Ovary (tissue), 3 donors: ENCODE results near the gene AFF3.

Source experiments
- EP300 ChIP-seq: sonication (generic); formaldehyde crosslinking; IDR thresholded peaks from one replicate; pipeline ENCODE4 v1.6.1; 2017; ENCODE audit warnings: antibody characterized with exemption
- POLR2A ChIP-seq: fragments of 450-650 bp; IDR thresholded peaks from one replicate; pipeline ENCODE4 v1.6.1; 2017; ENCODE audit warnings: antibody characterized with exemption, mild to moderate bottlenecking, moderate library complexity
- TF ChIP-seq, protein P1 (sequence below), 3 donors: fragments of 450-650 bp in 2 of 3; fragments of 200-600 bp in 1 of 3; IDR thresholded peaks; one replicate each; pipeline versions ENCODE4 v1.5.1 to v1.8.0; 2016 to 2022; ENCODE audit warnings: antibody characterized with exemption in 3 of 3, mild to moderate bottlenecking in 1 of 3
- donor health status: DM: no; HTN: no; CAD: no.

DNA sequence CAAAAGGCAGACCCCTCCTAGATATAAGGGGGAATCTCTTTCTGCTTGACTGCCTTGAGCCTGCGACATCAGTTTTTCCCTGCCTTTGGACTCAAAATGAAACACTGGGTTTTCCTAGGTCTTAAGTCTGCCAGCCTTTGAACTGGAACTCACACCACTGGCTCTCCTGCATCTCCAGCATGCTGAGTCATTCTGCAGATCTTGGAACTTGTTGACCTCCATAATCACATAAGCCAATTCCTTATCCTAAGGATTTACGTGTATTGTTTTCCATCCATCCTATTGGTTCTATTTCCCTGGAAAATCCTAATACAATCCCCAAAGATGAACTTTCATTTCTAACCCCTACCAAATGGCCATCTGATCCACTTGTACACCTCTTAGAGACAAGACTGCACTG is 88.0 kb downstream of the AFF3 start:
- TF ChIP-seq, protein P1, sequence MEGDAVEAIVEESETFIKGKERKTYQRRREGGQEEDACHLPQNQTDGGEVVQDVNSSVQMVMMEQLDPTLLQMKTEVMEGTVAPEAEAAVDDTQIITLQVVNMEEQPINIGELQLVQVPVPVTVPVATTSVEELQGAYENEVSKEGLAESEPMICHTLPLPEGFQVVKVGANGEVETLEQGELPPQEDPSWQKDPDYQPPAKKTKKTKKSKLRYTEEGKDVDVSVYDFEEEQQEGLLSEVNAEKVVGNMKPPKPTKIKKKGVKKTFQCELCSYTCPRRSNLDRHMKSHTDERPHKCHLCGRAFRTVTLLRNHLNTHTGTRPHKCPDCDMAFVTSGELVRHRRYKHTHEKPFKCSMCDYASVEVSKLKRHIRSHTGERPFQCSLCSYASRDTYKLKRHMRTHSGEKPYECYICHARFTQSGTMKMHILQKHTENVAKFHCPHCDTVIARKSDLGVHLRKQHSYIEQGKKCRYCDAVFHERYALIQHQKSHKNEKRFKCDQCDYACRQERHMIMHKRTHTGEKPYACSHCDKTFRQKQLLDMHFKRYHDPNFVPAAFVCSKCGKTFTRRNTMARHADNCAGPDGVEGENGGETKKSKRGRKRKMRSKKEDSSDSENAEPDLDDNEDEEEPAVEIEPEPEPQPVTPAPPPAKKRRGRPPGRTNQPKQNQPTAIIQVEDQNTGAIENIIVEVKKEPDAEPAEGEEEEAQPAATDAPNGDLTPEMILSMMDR (IDR thresholded peaks at IDR 0.05): no peak
- TF ChIP-seq EP300: no peak
- TF ChIP-seq POLR2A: no peak
